K562 (cell line): ENCODE results near the gene TTC24. TPM values are rescaled to one million over a fixed set of nuclear protein-coding genes. Genes with fewer than 3 reads are reported as not detected.

Experiments used
- ATAC-seq: fragments of 200-7000 bp; cut with Tn5 transposase; 3 replicates; pipeline ENCODE4 v1.9.1; 2020; ENCODE audit warnings: moderate library complexity
- BruUV-seq: library from RNA; stranded (reverse); fragments of 400-500 nt; replicated peaks from 2 replicates; lab custom pipeline; 2021; lab: Mats Ljungman, UMichigan
- CTCF ChIA-PET: fragments of 300-600 bp; formaldehyde crosslinking; extraction: SDS; loops from one replicate; lab custom pipeline; 2021; ENCODE audit warnings: low intra/inter-chr PET ratio; lab: Yijun Ruan, JAX
- POLR2A ChIA-PET: fragments of 300-600, 350-650 bp; sonication (Branson Sonifier 250); formaldehyde crosslinking; extraction: SDS; loops from one replicate; lab custom pipeline; 2021; ENCODE audit warnings: antibody characterized with exemption, inconsistent platforms; lab: Yijun Ruan, JAX
- DNase-seq, 4 experiments: peaks; one replicate each; pipeline versions ENCODE4 v3.0.0 to v3.0.0-alpha.2; 2011 to 2018; ENCODE audit warnings: low spot score in 3 of 4, mixed read lengths in 3 of 4; ENCODE audit errors: extremely low read depth in 1 of 4
- FAIRE-seq: peaks from 2 replicates; lab custom pipeline; 2011; peaks lifted over from hg19 to GRCh38; lab: Jason Lieb, UNC
- H2AFZ ChIP-seq: 2 replicates; pipeline ENCODE4 v1.6.0; 2011; ENCODE audit warnings: low read depth, low read length, control low read depth, inconsistent platforms
- H3K27ac ChIP-seq: fragments of 200-600 bp; 3 replicates; pipeline ENCODE4 v1.8.0; 2011; ENCODE audit warnings: low read depth, mild to moderate bottlenecking, control low read depth, inconsistent platforms, low read length, moderate library complexity, mixed read lengths; ENCODE audit errors: extremely low read depth
- H3K27me3 ChIP-seq, 2 experiments: fragments of 300-600 bp in 1 of 2; 2 replicates in 1 of 2; 3 replicates in 1 of 2; pipeline versions ENCODE4 v1.6.0 to v1.8.0; 2011; ENCODE audit warnings: inconsistent platforms in 2 of 2, low read length in 2 of 2, mild to moderate bottlenecking in 1 of 2, mixed read lengths in 1 of 2, moderate library complexity in 1 of 2; ENCODE audit not compliant: control insufficient read depth in 2 of 2, insufficient read depth in 2 of 2
- H3K36me3 ChIP-seq: fragments of 300-600 bp; 3 replicates; pipeline ENCODE4 v1.8.0; 2011; ENCODE audit warnings: mild to moderate bottlenecking, low read length, inconsistent platforms; ENCODE audit not compliant: control insufficient read depth, insufficient read depth
- H3K4me1 ChIP-seq, 2 experiments: fragments of 200-600 bp in 1 of 2; replicated peaks in 1 of 2; 2 replicates in 1 of 2; 3 replicates in 1 of 2; pipeline versions ENCODE4 v1.5.1 to v1.8.0; 2011; ENCODE audit warnings: inconsistent platforms in 2 of 2, low read length in 2 of 2, mild to moderate bottlenecking in 1 of 2, mixed read lengths in 1 of 2, moderate library complexity in 1 of 2; ENCODE audit not compliant: control insufficient read depth in 2 of 2, insufficient read depth in 2 of 2
- H3K4me2 ChIP-seq: 2 replicates; pipeline ENCODE4 v1.6.1; 2011; ENCODE audit warnings: low read length, control low read depth, inconsistent platforms, mixed read lengths; ENCODE audit not compliant: insufficient read depth
- H3K4me3 ChIP-seq: fragments of 200-600 bp; sonication (generic), shearing (Covaris generic); 2 replicates; pipeline ENCODE4 v1.5.1; 2016; ENCODE audit warnings: control low read depth, inconsistent platforms
- H3K79me2 ChIP-seq: fragments of 200-600 bp; 3 replicates; pipeline ENCODE4 v1.8.0; 2011; ENCODE audit warnings: low read length, inconsistent platforms; ENCODE audit not compliant: control insufficient read depth, insufficient read depth
- H3K9ac ChIP-seq, 2 experiments: 2 replicates each; pipeline versions ENCODE4 v1.6.0 to v1.6.1; 2011; ENCODE audit warnings: low read depth in 2 of 2, low read length in 2 of 2, control low read depth in 1 of 2, inconsistent platforms in 1 of 2, mild to moderate bottlenecking in 1 of 2, mixed read lengths in 1 of 2; ENCODE audit not compliant: insufficient read depth in 1 of 2
- H3K9me1 ChIP-seq: one replicate; pipeline ENCODE4 v1.6.0; 2011; ENCODE audit warnings: inconsistent platforms, mild to moderate bottlenecking, low read length, moderate library complexity; ENCODE audit not compliant: control insufficient read depth, insufficient read depth
- H3K9me3 ChIP-seq: replicated peaks from 2 replicates; pipeline ENCODE4 v1.5.1; 2011; ENCODE audit warnings: low read depth, low read length, inconsistent platforms; ENCODE audit not compliant: control insufficient read depth, insufficient read depth
- H4K20me1 ChIP-seq: replicated peaks from 2 replicates; pipeline ENCODE4 v1.6.1; 2011; ENCODE audit warnings: low read length, inconsistent platforms, mixed read lengths; ENCODE audit not compliant: control insufficient read depth, insufficient read depth
- ARID2 ChIP-seq: fragments of 450-650 bp; IDR thresholded peaks from 2 replicates; pipeline ENCODE4 v1.6.1; 2017; ENCODE audit warnings: antibody characterized with exemption, mild to moderate bottlenecking
- BHLHE40 ChIP-seq: IDR thresholded peaks from 2 replicates; pipeline ENCODE4 v1.6.1; 2011; ENCODE audit warnings: low read length, improper control_type of control experiment
- ETS2 ChIP-seq: IDR thresholded peaks from 2 replicates; pipeline ENCODE4 v1.6.1; 2016; ENCODE audit warnings: borderline replicate concordance, missing genetic modification characterization, mild to moderate bottlenecking, moderate library complexity, missing compliant biosample characterization; ENCODE audit not compliant: poor library complexity, severe bottlenecking
- GTF2A2 ChIP-seq: IDR thresholded peaks from 2 replicates; pipeline ENCODE4 v1.6.1; 2016; ENCODE audit warnings: mild to moderate bottlenecking, missing genetic modification characterization, missing compliant biosample characterization
- POLR3A ChIP-seq: IDR thresholded peaks from 2 replicates; pipeline ENCODE4 v1.6.1; 2011; ENCODE audit warnings: borderline replicate concordance, mild to moderate bottlenecking, moderate library complexity; ENCODE audit not compliant: insufficient read length, insufficient read depth; ENCODE audit errors: extremely low read depth
- RB1 ChIP-seq: fragments of 450-650 bp; IDR thresholded peaks from 2 replicates; pipeline ENCODE4 v1.6.1; 2017; ENCODE audit warnings: low read depth, mild to moderate bottlenecking
- SREBF1 ChIP-seq: fragments of 150-350 bp; IDR thresholded peaks from 2 replicates; pipeline ENCODE4 v1.6.1; 2014; ENCODE audit warnings: antibody characterized with exemption, low read depth, low read length, borderline replicate concordance
- ZNF197 ChIP-seq: fragments of 200-800 bp; sonication (Bioruptor generic); IDR thresholded peaks from 2 replicates; pipeline ENCODE4 v1.6.1; 2016; ENCODE audit warnings: low read depth, missing genetic modification characterization, missing compliant biosample characterization
- WGBS: fragments of 100-300 bp; shearing (Covaris generic); methylation state at CpG from one replicate; pipeline ENCODE4 v1.1.6; 2016; ENCODE audit warnings: low coverage, mixed read lengths; ENCODE audit not compliant: insufficient coverage; ENCODE audit errors: missing lambda C conversion rate; 5-methylcytosine and 5-hydroxymethylcytosine counted together
- in situ Hi-C: fragments of 300-500 bp; cut with MboI; formaldehyde crosslinking; loops from 4 replicates; pipeline ENCODE4 v1.15.0; 2018; ENCODE audit warnings: inconsistent platforms, mixed read lengths
- intact Hi-C: fragments of 100-400 bp; cut with micrococcal nuclease; formaldehyde crosslinking; loops from 2 replicates; pipeline ENCODE4 v1.14.2; 2022
- polyA plus RNA-seq, 8 experiments: library from polyadenylated mRNA; depleted of rRNA in 4 of 8; stranded (reverse) in 5 of 8; unstranded in 3 of 8; fragments of >200 nt; fragmentation: Nextera tagmentation in 2 of 8; fragmentation: Illumina TruSeq in 1 of 8; extraction: Ambion mirVana in 2 of 8; extraction: Trizol in 1 of 8; gene quantifications; 2 replicates each; pipeline versions ENCODE4 v1.2.1 to v1.2.3, GENCODE V29; 2011 to 2014; ENCODE audit warnings: inconsistent platforms in 1 of 8, missing spikeins in 1 of 8
- total RNA-seq, 7 experiments: library from RNA; depleted of rRNA in 6 of 7; stranded (reverse); fragments of >200 nt in 6 of 7; fragmentation: Illumina TruSeq in 2 of 7; extraction: Trizol in 2 of 7; gene quantifications; 2 replicates each; pipeline versions ENCODE4 v1.2.1 to v1.2.3, GENCODE V29; 2011 to 2021; ENCODE audit warnings: low replicate concordance in 1 of 7
- TF ChIP-seq, protein P1 (sequence below): sonication (generic); formaldehyde crosslinking; IDR thresholded peaks from 2 replicates; pipeline ENCODE4 v1.8.1; 2023; ENCODE audit warnings: mild to moderate bottlenecking, missing genetic modification reagents, moderate library complexity
- TF ChIP-seq, protein P2 (sequence below): sonication (generic); formaldehyde crosslinking; IDR thresholded peaks from 2 replicates; pipeline ENCODE4 v1.8.0; 2022; ENCODE audit warnings: mild to moderate bottlenecking, low read depth, missing genetic modification reagents
- TF ChIP-seq, protein P3 (sequence below), 2 experiments: IDR thresholded peaks in 1 of 2; conservative IDR thresholded peaks in 1 of 2; 2 replicates each; pipeline ENCODE4 v1.6.1; 2016; ENCODE audit warnings: low read depth in 2 of 2, mild to moderate bottlenecking in 1 of 2, missing compliant biosample characterization in 1 of 2, missing genetic modification characterization in 1 of 2, moderate library complexity in 1 of 2
- TF ChIP-seq, protein P4 (sequence below): sonication (generic); formaldehyde crosslinking; IDR thresholded peaks from 2 replicates; pipeline ENCODE4 v1.8.1; 2023; ENCODE audit warnings: mild to moderate bottlenecking, missing genetic modification reagents

Gene TTC24
- total and polyA plus RNA-seq, 9 of the 15 experiments (the other 6 are each of a cell fraction or from before 2014, with no cell fraction given): not detected

DNA sequence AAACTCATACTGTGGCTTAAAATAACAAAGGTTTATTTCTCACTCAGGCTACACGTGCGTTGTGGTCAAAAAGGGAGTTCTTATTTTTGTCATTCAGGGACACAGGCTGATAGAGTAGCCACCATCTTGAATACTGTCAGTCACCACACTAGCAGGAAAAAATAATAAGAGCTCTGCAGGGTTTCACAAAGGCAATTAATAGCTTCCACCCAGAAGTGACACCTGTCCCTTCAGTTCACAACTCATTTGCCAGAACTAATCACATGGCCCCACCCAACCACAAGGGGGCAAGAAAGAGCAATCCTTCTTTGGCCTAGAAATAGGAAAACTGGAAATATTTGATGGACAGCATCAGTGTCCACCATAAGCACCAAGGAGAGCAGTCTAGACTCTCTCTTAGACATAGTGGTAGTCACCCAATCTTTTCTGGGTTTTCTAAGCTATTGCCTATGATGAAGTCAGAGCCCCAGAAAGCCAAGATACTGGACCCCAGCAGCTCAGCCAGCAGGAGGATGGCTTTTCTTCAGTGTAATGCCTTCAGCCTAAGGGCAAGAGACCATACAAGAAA lies 47.9 kb downstream of the TTC24 start:
- ATAC-seq: peak; percentile 30
- FAIRE-seq: peak; percentile 85
- no TSS peak for BruUV-seq
- in situ Hi-C loops: no loop called here
- no peaks in the 10 kb centered on the region for H3K36me3 ChIP-seq
- no peaks in the 10 kb centered on the region for H3K79me2 ChIP-seq
- no peak overlapping the region for H3K4me2 ChIP-seq
- POLR2A ChIA-PET: interaction anchor here (0.6 to 1.4 kb wide), 9 partner anchors 9 to 220 kb away, joined by 3 to 4 read pairs (median 3); partner anchors contain the start of genes ISG20L2, METTL25B and MRPL24
- intact Hi-C loops: loop anchor here (1.0 to 5.0 kb wide), 3 partner anchors 30 to 100 kb away; partner anchors contain the start of genes ISG20L2 and METTL25B
- WGBS: 75% methylated on average over 2 of the region's 2 CpGs
- H3K4me1 ChIP-seq: peaks cover 3 to 25% of the 10 kb centered on the region in 2 experiments; a peak in 4 of 5 replicates
- H3K9me3 ChIP-seq: no peaks in the 10 kb centered on the region
- no peak overlapping the region for H3K4me3 ChIP-seq
- no peak overlapping the region for H3K27ac ChIP-seq
- H4K20me1 ChIP-seq: peaks cover 4% of the 10 kb centered on the region; the same call in 1 of the 2 replicates
- CTCF ChIA-PET: interaction anchor here (0.7 to 4.0 kb wide), 9 partner anchors 27 to 466 kb away, joined by 3 to 58 read pairs (median 4); partner anchors contain the start of genes CRABP2 and NES
- peak; percentile 46 to 82 (median 54) for DNase-seq
- H2AFZ ChIP-seq: no peak overlapping the region
- H3K9ac ChIP-seq: no peak overlapping the region
- H3K9me1 ChIP-seq: no peaks in the 10 kb centered on the region
- H3K27me3 ChIP-seq: peaks cover 9 to 10% of the 10 kb centered on the region in 2 experiments; a peak in 3 of 5 replicates
- TF ChIP-seq, protein P1, sequence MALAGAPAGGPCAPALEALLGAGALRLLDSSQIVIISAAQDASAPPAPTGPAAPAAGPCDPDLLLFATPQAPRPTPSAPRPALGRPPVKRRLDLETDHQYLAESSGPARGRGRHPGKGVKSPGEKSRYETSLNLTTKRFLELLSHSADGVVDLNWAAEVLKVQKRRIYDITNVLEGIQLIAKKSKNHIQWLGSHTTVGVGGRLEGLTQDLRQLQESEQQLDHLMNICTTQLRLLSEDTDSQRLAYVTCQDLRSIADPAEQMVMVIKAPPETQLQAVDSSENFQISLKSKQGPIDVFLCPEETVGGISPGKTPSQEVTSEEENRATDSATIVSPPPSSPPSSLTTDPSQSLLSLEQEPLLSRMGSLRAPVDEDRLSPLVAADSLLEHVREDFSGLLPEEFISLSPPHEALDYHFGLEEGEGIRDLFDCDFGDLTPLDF (CRISPR knock-in tag): no peak
- TF ChIP-seq POLR3A (no peak), SREBF1 (no peak), BHLHE40 (no peak), RB1 (peak; percentile 22; the same call in 1 of the 2 replicates), ETS2 (no peak), ARID2 (peak; percentile 79), ZNF197 (CRISPR knock-in tag) (no peak), GTF2A2 (tag) (no peak)
- TF ChIP-seq, protein P2, sequence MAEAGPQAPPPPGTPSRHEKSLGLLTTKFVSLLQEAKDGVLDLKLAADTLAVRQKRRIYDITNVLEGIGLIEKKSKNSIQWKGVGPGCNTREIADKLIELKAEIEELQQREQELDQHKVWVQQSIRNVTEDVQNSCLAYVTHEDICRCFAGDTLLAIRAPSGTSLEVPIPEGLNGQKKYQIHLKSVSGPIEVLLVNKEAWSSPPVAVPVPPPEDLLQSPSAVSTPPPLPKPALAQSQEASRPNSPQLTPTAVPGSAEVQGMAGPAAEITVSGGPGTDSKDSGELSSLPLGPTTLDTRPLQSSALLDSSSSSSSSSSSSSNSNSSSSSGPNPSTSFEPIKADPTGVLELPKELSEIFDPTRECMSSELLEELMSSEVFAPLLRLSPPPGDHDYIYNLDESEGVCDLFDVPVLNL (CRISPR knock-in tag): no peak
- TF ChIP-seq, protein P3, sequence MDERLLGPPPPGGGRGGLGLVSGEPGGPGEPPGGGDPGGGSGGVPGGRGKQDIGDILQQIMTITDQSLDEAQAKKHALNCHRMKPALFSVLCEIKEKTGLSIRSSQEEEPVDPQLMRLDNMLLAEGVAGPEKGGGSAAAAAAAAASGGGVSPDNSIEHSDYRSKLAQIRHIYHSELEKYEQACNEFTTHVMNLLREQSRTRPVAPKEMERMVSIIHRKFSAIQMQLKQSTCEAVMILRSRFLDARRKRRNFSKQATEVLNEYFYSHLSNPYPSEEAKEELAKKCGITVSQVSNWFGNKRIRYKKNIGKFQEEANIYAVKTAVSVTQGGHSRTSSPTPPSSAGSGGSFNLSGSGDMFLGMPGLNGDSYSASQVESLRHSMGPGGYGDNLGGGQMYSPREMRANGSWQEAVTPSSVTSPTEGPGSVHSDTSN (CRISPR knock-in tag; IDR thresholded peaks at IDR 0.05; ENCODE audit: low read depth): no peak; the same call in none of the 2 replicates
- TF ChIP-seq, protein P3 (tag; conservative IDR thresholded peaks at IDR 0.05; ENCODE audit: low read depth): peak; percentile 76
- TF ChIP-seq, protein P4, sequence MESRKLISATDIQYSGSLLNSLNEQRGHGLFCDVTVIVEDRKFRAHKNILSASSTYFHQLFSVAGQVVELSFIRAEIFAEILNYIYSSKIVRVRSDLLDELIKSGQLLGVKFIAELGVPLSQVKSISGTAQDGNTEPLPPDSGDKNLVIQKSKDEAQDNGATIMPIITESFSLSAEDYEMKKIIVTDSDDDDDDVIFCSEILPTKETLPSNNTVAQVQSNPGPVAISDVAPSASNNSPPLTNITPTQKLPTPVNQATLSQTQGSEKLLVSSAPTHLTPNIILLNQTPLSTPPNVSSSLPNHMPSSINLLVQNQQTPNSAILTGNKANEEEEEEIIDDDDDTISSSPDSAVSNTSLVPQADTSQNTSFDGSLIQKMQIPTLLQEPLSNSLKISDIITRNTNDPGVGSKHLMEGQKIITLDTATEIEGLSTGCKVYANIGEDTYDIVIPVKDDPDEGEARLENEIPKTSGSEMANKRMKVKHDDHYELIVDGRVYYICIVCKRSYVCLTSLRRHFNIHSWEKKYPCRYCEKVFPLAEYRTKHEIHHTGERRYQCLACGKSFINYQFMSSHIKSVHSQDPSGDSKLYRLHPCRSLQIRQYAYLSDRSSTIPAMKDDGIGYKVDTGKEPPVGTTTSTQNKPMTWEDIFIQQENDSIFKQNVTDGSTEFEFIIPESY (CRISPR knock-in tag): peak; percentile 40; the same call in 1 of the 2 replicates
